Calu3 (cell line): ENCODE data around the gene MAGI3. TPM values are rescaled to one million over a fixed set of nuclear protein-coding genes. Genes with fewer than 3 reads are reported as not detected.

Experiments used
- BruUV-seq: library from RNA; stranded (reverse); fragments of 400-500 nt; replicated peaks from 2 replicates; lab custom pipeline; 2021; lab: Mats Ljungman, UMichigan
- CTCF ChIA-PET: fragments of 300-600 bp; sonication (Branson Sonifier 250); formaldehyde crosslinking; loops from one replicate; lab custom pipeline; 2022; ENCODE audit warnings: antibody characterized with exemption; lab: Charles Lee
- DNase-seq: peaks from one replicate; pipeline ENCODE4 v3.0.0; 2022
- H3K27ac Mint-ChIP-seq: one replicate; pipeline ENCODE4 v1.8.0; 2022; ENCODE audit warnings: mixed read lengths; ENCODE audit not compliant: unreplicated experiment
- H3K27me3 Mint-ChIP-seq: one replicate; pipeline ENCODE4 v1.8.0; 2022; ENCODE audit warnings: mixed read lengths; ENCODE audit not compliant: unreplicated experiment
- H3K36me3 Mint-ChIP-seq: one replicate; pipeline ENCODE4 v1.8.0; 2022; ENCODE audit warnings: mild to moderate bottlenecking, moderate library complexity, mixed read lengths; ENCODE audit not compliant: insufficient read depth, unreplicated experiment
- H3K4me1 Mint-ChIP-seq: one replicate; pipeline ENCODE4 v1.8.0; 2022; ENCODE audit warnings: mild to moderate bottlenecking, low read depth, mixed read lengths; ENCODE audit not compliant: unreplicated experiment
- H3K4me3 Mint-ChIP-seq: one replicate; pipeline ENCODE4 v1.8.0; 2022; ENCODE audit warnings: mild to moderate bottlenecking, low read depth, moderate library complexity, mixed read lengths; ENCODE audit not compliant: unreplicated experiment
- H3K9me3 Mint-ChIP-seq: one replicate; pipeline ENCODE4 v1.8.0; 2022; ENCODE audit warnings: low read depth, mixed read lengths; ENCODE audit not compliant: unreplicated experiment
- CTCF ChIP-seq: fragments of 200-600 bp; IDR thresholded peaks from one replicate; pipeline ENCODE4 v1.8.0; 2022; ENCODE audit warnings: antibody characterized with exemption; ENCODE audit not compliant: unreplicated experiment
- intact Hi-C: fragments of 100-400 bp; cut with micrococcal nuclease; formaldehyde crosslinking; loops from one replicate; pipeline ENCODE4 v1.10.0; 2022; ENCODE audit not compliant: unreplicated experiment
- total RNA-seq: library from RNA; stranded (reverse); gene quantifications from 2 replicates; pipeline ENCODE4 v1.2.3, GENCODE V29; 2022

Gene MAGI3
- total RNA-seq, 1 experiment from 2014 or later: 14.2 TPM

- TF ChIP-seq CTCF: no peak
- DNase-seq: no peak
- Mint-ChIP-seq H3K4me3 (no peak overlapping the region), H3K27me3 (no peaks in the 10 kb centered on the region), H3K4me1 (peaks cover 9% of the 10 kb centered on the region), H3K9me3 (no peaks in the 10 kb centered on the region), H3K27ac (no peak overlapping the region), H3K36me3 (no peaks in the 10 kb centered on the region)
- CTCF ChIA-PET: interaction anchor here (0.6 kb wide), 2 partner anchors 8 to 826 kb away, joined by 3 read pairs; no protein-coding TSS in a partner anchor
- intact Hi-C loops: no loop called here
- no TSS peak for BruUV-seq
Measured at GRCh38 chr1:113534130-113534817, 144.0 kb downstream of the MAGI3 start.

- H3K4me1 Mint-ChIP-seq: peaks cover 9% of the 10 kb centered on the region
- no peak for TF ChIP-seq CTCF
- no peaks in the 10 kb centered on the region for H3K36me3 Mint-ChIP-seq
- no peak overlapping the region for H3K4me3 Mint-ChIP-seq
- DNase-seq: no peak
- CTCF ChIA-PET: interaction anchor here (0.6 kb wide), 1 partner anchor 9 kb away, joined by 3 read pairs; no protein-coding TSS in a partner anchor
- H3K27me3 Mint-ChIP-seq: no peaks in the 10 kb centered on the region
- intact Hi-C loops: loop anchor here (5.0 kb wide), 1 partner anchor 42 kb away; no protein-coding TSS in a partner anchor
- no peaks in the 10 kb centered on the region for H3K9me3 Mint-ChIP-seq
- no TSS peak for BruUV-seq
- no peak overlapping the region for H3K27ac Mint-ChIP-seq
Measured at GRCh38 chr1:113534875-113535274, 144.6 kb downstream of the MAGI3 start.

- CTCF ChIA-PET: no interaction called here
- H3K4me1 Mint-ChIP-seq: peaks cover 9% of the 10 kb centered on the region
- BruUV-seq: no TSS peak
Measured at GRCh38 chr1:113536182-113536780, 146.0 kb downstream of the MAGI3 start.

GRCh38 chr1:113538225-113538624, 147.9 kb downstream of the MAGI3 start:
- no peak for TF ChIP-seq CTCF
- no peaks in the 10 kb centered on the region for H3K27me3 Mint-ChIP-seq
- no peak overlapping the region for H3K27ac Mint-ChIP-seq
- peaks cover 9% of the 10 kb centered on the region for H3K4me1 Mint-ChIP-seq
- BruUV-seq: no TSS peak
- H3K4me3 Mint-ChIP-seq: no peak overlapping the region
- H3K36me3 Mint-ChIP-seq: no peaks in the 10 kb centered on the region
- CTCF ChIA-PET: no interaction called here
- intact Hi-C loops: loop anchor here (5.0 kb wide), 1 partner anchor 39 kb away; no protein-coding TSS in a partner anchor
- no peak for DNase-seq
- H3K9me3 Mint-ChIP-seq: no peaks in the 10 kb centered on the region

More at GRCh38 chr1:113536182-113536780, 146.0 kb downstream of the MAGI3 start:
- Mint-ChIP-seq H3K27ac (no peak overlapping the region), H3K9me3 (no peaks in the 10 kb centered on the region), H3K4me3 (no peak overlapping the region), H3K36me3 (no peaks in the 10 kb centered on the region), H3K27me3 (no peaks in the 10 kb centered on the region)
- intact Hi-C loops: loop anchor here (5.0 kb wide), 1 partner anchor 41 kb away; no protein-coding TSS in a partner anchor
- no peak for DNase-seq
- no peak for TF ChIP-seq CTCF
